Measurements from ENCODE around the gene ACAN.

- TF ChIP-seq CTCF (conservative IDR thresholded peaks at IDR 0.05 in 1 of 2, IDR thresholded peaks at IDR 0.05 in 1 of 2; ENCODE audit: extremely low read depth in 1 of 2, insufficient read depth in 1 of 2, low read depth in 1 of 2, low read length in 2 of 2), result no peak
- no peak for TF ChIP-seq EZH2 (IDR thresholded peaks at IDR 0.05; ENCODE audit: borderline replicate concordance, low read length)
Measured at GRCh38 chr15:88909956-88910831, 107.0 kb downstream of the ACAN start.
